ENCODE data around the gene ZNHIT1.

ZNHIT1 gene

GRCh38 chr7:101217388-101218235 is at the start of gene ZNHIT1, which contains the start of gene PLOD3:
TSS of gene ZNHIT1 (plus strand) at chr7:101218165. CDS start at chr7:101218196, 31 bp downstream.
TSS of gene PLOD3 (minus strand) at chr7:101217581. CDS start at chr7:101217274, 307 bp downstream.
- in situ Hi-C loops (cut with HindIII; ENCODE audit: low pct_ligation_motif_present, low pct_unique_long_range_greater_than_20kb, low sequenced_read_pairs): loop anchor here (5.0 kb wide), 1 partner anchor 40 kb away; no protein-coding TSS in a partner anchor
- peak; percentile 100 for DNase-seq

DNA sequence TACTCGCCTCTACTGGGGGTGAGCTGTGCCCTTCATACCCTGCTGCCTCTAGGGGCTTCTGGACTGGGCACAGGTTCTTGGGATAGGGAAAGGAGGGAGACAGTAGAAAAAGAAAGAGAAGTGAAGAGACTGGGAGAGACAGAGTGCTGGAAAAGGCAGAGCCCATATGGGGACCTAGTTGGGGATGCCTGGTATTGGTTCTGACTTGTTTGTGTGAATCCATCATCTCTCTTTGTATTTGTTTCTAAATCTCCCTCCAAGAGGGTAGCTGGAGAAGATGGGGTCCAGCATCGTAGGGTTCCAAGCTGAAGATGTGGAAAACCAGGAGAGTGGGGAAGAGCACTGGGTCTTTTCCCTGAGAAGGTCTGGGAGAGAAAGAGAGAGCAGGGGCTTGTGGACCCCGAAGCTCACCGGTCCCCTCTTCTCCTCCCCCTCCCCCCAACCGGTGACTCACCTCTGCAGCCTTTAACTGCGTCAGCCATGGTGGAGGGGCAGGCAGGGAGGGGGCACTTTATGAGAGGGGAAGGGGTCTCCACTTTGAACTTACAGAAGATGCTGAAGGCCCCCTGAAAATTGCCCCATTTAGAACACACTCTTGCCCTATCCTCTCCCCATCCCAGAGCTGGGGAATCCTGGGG is 49.4 kb upstream of the ZNHIT1 start:
- DNase-seq: no peak

DNA sequence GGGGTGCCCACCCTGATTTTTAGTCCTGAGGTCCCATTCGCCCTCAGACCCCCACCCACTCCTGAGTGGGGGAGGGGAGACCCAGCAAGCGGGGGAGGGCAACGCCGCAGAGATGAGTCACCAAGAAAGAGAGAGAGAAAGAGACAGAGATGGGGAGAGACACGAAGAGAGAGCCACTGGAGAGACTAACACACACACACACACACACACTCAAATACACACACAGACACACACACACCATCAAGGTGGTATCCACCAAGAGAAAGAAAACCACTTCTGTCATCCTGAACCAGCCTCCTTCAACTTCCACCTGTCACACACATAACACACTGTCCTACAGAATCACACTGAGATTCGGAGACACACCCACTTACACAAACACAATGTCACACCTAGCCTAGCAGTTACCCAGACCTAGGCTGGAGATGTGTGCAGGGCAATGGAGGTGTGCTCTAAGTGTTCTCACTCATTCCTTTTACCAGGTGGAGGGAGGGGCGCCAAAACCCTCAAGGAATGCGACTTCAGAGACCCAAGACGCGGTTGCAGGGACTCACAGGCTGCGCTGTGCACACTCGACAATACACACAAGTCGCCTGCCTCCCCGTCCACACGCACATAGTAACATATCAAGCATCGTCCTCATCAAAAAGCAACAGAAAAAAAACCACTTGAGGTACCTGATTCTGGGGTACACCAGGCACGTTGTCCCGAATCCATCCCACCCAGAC is 48.7 kb upstream of the ZNHIT1 start:
- in situ Hi-C loops (cut with HindIII; ENCODE audit: low pct_ligation_motif_present, low pct_unique_long_range_greater_than_20kb, low sequenced_read_pairs): no loop called here
- peak; percentile 50 for DNase-seq

More for the DNA sequence above, 49.4 kb upstream of the ZNHIT1 start:
- in situ Hi-C loops (cut with HindIII; ENCODE audit: low pct_ligation_motif_present, low pct_unique_long_range_greater_than_20kb, low sequenced_read_pairs): no loop called here

DNA sequence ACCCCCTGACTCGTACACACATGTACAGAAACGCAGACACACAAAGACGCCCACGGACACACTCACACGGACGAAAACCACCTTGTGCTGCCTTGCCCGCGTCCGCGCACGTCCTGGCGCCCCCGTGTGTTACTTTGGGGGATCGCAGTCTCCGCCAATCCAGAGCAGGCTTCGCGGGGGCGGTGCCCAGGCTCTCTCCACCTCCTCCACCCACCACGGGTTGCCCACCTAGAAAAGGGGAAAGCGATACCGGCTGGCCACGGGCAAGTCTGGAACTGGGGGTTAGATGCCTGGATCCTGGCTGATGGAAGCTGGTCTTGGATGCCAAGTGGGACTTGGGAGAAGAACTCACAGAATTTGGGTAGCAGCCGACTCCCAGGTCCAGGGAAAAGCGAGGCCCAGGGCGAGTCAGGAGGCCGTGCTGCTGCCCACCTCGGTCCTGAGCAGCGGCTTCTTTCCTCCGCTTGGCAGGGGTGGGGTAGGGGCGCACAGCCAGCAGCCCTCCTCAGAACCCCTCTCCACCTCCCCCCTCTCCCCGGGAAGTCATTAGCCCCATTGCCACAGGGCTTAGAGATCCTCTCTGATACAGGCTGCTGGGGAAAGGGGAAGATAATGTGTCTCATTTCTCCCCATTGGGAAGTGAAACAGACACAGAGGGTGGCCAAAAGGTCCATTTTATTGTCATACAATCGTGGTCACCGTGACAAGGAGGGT is 48.0 kb upstream of the ZNHIT1 start:
- in situ Hi-C loops (cut with HindIII; ENCODE audit: low pct_ligation_motif_present, low pct_unique_long_range_greater_than_20kb, low sequenced_read_pairs): no loop called here
- DNase-seq: peak; percentile 82

- DNase-seq: no peak
- in situ Hi-C loops (cut with HindIII; ENCODE audit: low pct_ligation_motif_present, low pct_unique_long_range_greater_than_20kb, low sequenced_read_pairs): no loop called here
Measured at GRCh38 chr7:101170617-101171441, 47.1 kb upstream of the ZNHIT1 start.

- in situ Hi-C loops (cut with HindIII; ENCODE audit: low pct_ligation_motif_present, low pct_unique_long_range_greater_than_20kb, low sequenced_read_pairs): no loop called here
- peak; percentile 66 for DNase-seq
Measured at GRCh38 chr7:101171442-101171837, 46.5 kb upstream of the ZNHIT1 start.

DNA sequence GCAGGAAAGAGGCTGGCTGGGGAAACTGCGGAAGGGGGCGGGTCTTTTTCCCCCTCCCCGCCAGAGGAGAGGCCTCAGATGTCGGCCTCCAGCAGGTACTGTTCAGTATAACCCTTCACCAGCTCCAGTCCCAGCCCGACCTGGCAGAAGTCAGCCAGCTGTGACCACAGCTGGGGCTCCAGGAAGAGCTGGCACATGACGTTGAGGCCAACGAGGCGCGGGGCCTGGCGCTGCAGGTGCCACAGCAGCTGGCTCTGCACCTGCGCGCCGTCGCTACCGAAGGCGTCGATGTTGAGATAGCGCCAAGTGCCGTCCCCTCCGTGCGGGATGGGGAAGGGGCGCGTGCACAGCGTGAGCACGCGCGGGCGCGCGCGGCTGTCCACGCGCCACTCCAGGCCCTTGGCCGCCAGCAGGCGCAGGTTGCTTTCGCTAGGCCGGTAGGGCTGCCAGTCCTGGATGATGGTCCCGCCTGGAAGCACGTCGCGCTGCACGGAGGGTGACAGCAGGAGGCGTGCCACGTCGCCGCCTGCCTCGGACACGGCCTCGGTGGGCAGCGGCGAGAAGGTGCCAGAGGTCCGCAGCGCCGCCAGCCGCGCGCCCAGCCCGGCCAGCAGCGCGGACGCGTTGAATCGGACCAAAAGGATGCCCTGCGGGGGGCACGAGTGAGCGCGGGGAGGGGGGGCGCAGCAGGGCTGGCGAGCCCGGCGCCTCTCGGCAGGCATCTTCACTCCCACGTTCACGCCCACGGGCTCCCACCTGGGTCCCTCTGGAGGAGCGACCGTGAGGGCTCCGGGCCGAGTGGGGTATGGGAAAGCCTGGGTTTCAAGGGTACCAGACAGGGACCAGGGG is 45.7 kb upstream of the ZNHIT1 start:
- in situ Hi-C loops (cut with HindIII; ENCODE audit: low pct_ligation_motif_present, low pct_unique_long_range_greater_than_20kb, low sequenced_read_pairs): no loop called here
- DNase-seq: peak; percentile 49

DNA sequence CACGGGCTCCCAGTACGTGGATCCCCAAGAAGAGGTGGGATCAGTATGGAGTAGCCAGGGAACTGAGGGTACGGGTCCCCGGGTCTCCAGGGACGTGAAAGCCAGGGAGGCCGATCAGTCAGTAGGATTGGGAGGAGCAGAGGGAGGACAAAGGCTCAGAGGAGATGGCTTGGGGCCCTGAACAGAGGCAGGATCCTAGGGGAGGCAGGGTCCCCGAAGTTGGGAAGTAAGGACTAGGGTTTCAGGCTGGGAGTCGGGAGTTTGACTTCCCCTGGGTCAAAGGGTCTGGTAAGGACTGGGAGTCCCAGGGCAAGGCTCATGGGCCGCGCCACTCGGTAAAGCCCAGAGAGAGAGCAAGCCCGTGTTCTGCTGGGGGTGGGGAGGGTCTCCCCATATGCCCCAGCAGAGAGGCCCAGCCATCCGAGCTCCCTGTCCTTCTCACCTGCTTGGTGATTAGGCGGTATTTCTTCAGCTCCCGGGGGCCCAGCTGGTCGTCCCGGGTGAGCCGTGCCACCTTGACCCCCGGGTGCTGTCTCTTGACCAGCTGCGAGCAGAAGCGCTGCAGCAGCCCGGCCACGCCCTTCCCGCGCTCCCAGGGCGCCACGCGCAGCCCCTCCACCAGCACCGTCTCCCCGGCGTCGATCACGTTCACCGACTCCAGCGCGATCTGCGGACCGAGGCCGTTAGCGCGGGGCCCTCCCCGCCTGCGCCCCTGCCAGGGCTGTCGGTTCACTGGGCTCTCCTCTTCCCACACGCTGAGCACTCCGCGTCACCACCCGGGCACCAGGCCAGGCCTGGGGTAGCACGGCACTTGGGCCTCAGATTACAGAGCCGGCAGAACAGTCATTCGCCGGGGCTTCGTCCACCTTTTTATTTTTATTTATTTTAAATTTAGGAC is 44.9 kb upstream of the ZNHIT1 start:
- in situ Hi-C loops (cut with HindIII; ENCODE audit: low pct_ligation_motif_present, low pct_unique_long_range_greater_than_20kb, low sequenced_read_pairs): no loop called here

GRCh38 chr7:101173752-101174244 is 44.2 kb upstream of the ZNHIT1 start:
- peak; percentile 77 for DNase-seq

More for the DNA sequence above, 44.9 kb upstream of the ZNHIT1 start:
- DNase-seq: peak; percentile 95

DNA sequence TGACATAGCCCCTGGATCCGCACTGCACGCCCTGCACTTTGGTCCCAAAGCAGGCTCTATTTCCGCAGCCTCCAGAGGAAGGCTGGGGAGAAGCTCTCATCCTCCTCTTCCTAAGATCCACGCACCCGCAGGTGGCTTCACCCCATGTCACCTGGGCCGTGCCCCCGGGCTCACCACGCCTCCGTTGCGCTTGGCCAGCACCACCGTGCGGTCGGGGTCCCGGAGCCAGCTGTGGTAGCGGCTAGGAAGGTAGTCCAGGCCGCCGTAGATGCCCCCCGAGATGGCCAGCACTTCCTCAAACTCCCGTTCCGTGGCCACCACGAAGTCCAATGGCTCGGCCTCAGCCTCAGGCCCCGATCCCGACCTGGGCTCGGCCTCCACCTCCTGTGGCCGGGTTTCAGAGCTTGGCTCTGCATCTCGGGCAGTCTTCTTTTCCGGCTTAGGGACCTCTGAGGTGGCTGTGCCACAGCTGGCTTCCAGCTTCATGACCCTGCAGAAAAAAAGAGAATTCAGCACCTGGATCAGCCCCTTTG is 43.6 kb upstream of the ZNHIT1 start:
- no peak for DNase-seq
- in situ Hi-C loops (cut with HindIII; ENCODE audit: low pct_ligation_motif_present, low pct_unique_long_range_greater_than_20kb, low sequenced_read_pairs): no loop called here

More at GRCh38 chr7:101173752-101174244, 44.2 kb upstream of the ZNHIT1 start:
- in situ Hi-C loops (cut with HindIII; ENCODE audit: low pct_ligation_motif_present, low pct_unique_long_range_greater_than_20kb, low sequenced_read_pairs): no loop called here

- in situ Hi-C loops (cut with HindIII; ENCODE audit: low pct_ligation_motif_present, low pct_unique_long_range_greater_than_20kb, low sequenced_read_pairs): no loop called here
- DNase-seq: no peak
Measured at GRCh38 chr7:101175664-101176063, 42.3 kb upstream of the ZNHIT1 start.

DNA sequence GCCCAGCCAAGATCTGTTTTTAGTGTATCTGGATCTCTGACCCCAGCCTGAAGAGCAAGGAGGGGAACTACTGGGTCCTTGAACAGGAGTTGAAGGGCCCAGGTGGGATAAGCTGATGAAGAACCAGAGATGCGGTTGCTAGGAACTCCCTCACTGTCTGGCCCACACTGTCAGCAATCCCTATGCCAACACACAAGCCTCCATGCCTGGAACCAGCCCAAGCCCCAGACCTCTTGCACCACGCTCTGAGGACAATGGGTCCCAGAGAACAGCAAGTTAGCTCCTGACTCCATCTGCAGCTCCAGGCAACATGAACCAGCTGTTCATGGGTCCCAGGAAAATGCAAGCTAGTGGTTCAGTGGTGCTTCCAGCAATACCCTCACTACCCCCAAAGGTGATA is 40.3 kb upstream of the ZNHIT1 start:
- in situ Hi-C loops (cut with HindIII; ENCODE audit: low pct_ligation_motif_present, low pct_unique_long_range_greater_than_20kb, low sequenced_read_pairs): no loop called here
- DNase-seq: no peak

- in situ Hi-C loops (cut with HindIII; ENCODE audit: low pct_ligation_motif_present, low pct_unique_long_range_greater_than_20kb, low sequenced_read_pairs): no loop called here
- DNase-seq: peak; percentile 25
Measured at GRCh38 chr7:101179117-101179516, 38.8 kb upstream of the ZNHIT1 start.

- DNase-seq: no peak
- in situ Hi-C loops (cut with HindIII; ENCODE audit: low pct_ligation_motif_present, low pct_unique_long_range_greater_than_20kb, low sequenced_read_pairs): no loop called here
Measured at GRCh38 chr7:101179713-101180112, 38.3 kb upstream of the ZNHIT1 start.

DNA sequence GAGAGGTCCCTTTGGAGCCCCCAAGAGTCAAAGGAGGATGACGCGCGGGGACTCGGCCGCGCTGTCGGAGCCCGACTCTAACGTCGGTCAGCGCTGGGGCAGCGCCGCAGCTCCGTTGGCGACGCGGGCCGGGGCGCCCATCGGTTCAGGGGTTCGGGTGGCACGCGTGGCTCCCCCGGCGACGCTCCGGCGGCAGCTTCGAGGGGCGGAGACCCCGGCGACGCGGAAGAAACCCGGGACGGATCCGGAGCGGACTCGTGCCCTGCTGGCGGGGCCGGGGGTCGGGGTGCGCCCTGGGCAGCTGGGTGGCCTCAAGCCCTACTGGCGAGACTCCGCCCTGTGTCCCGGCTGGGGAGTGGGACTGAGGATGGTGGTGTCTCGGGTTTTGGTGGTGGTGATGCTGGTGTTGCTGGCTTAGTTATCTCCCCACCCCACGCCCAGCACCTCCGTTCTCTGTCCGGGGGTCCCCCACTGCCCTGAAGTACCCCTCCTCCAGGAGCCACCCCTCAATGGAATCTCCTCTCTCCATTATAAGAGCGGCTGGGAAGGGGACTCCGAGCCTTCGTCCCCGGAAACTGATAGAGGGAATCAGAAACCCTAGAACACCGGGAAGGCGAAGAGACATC is 37.7 kb upstream of the ZNHIT1 start, which contains the start of gene NAT16:
TSS of gene NAT16 (minus strand) at position 164 of the 626 bp plus-strand sequence. CDS start 5,486 bp downstream, outside the sequence.
- no peak for DNase-seq
- in situ Hi-C loops (cut with HindIII; ENCODE audit: low pct_ligation_motif_present, low pct_unique_long_range_greater_than_20kb, low sequenced_read_pairs): no loop called here

All from ACHN (cell line).